Spleen (tissue), 11 donors: Measurements from ENCODE around the gene RFX3. TPM values are rescaled to one million over a fixed set of nuclear protein-coding genes. Genes with fewer than 3 reads are reported as not detected.

Experiments used
- DNase-seq: peaks from one replicate; pipeline ENCODE4 v3.0.0-alpha.2; 2020
- H3K27ac ChIP-seq, 8 donors: fragments of 200-600 bp; sonication (generic) in 7 of 8; 1 replicate in 4 of 8; 2 replicates in 4 of 8; pipeline versions ENCODE4 v1.5.0 to v1.8.0; 2016 to 2021; ENCODE audit warnings: inconsistent platforms in 4 of 8, mild to moderate bottlenecking in 4 of 8, moderate library complexity in 1 of 8
- H3K27me3 ChIP-seq, 7 donors: fragments of 200-600 bp; sonication (generic) in 6 of 7; replicated peaks in 1 of 7; 1 replicate in 4 of 7; 2 replicates in 3 of 7; pipeline versions ENCODE4 v1.5.0 to v1.8.0; 2016 to 2021; ENCODE audit warnings: inconsistent platforms in 3 of 7, mild to moderate bottlenecking in 1 of 7
- H3K36me3 ChIP-seq, 6 donors: fragments of 200-600 bp; sonication (generic) in 5 of 6; 1 replicate in 4 of 6; 2 replicates in 2 of 6; pipeline versions ENCODE4 v1.5.0 to v1.8.0; 2016 to 2021; ENCODE audit warnings: inconsistent platforms in 2 of 6
- H3K4me1 ChIP-seq, 6 donors: fragments of 200-600 bp; sonication (generic) in 5 of 6; 1 replicate in 3 of 6; 2 replicates in 3 of 6; pipeline versions ENCODE4 v1.5.0 to v1.8.0; 2016 to 2021; ENCODE audit warnings: inconsistent platforms in 3 of 6
- H3K4me3 ChIP-seq, 8 donors: fragments of 200-600 bp; sonication (generic) in 7 of 8; 1 replicate in 4 of 8; 2 replicates in 4 of 8; pipeline versions ENCODE4 v1.5.0 to v1.8.0; 2016 to 2021; ENCODE audit warnings: inconsistent platforms in 4 of 8, mild to moderate bottlenecking in 4 of 8, moderate library complexity in 2 of 8
- H3K9me3 ChIP-seq, 8 donors: fragments of 200-600 bp; sonication (generic) in 7 of 8; 1 replicate in 4 of 8; 2 replicates in 4 of 8; pipeline versions ENCODE4 v1.5.0 to v1.8.0; 2016 to 2021; ENCODE audit warnings: inconsistent platforms in 4 of 8
- CTCF ChIP-seq, 11 experiments: fragments of 200-600 bp in 7 of 11; fragments of 450-650 bp in 4 of 11; sonication (generic) in 4 of 11; IDR thresholded peaks in 8 of 11; conservative IDR thresholded peaks in 3 of 11; 1 replicate in 7 of 11; 2 replicates in 4 of 11; pipeline versions ENCODE4 v1.4.0 to v1.8.0; 2016 to 2021; ENCODE audit warnings: antibody characterized with exemption in 11 of 11, inconsistent platforms in 4 of 11, mild to moderate bottlenecking in 1 of 11
- POLR2A ChIP-seq, 3 donors: fragments of 450-650 bp; IDR thresholded peaks; one replicate each; pipeline ENCODE4 v1.5.1; 2017; ENCODE audit warnings: antibody characterized with exemption in 3 of 3, mild to moderate bottlenecking in 1 of 3
- POLR2AphosphoS5 ChIP-seq, 3 donors: sonication (generic); formaldehyde crosslinking; IDR thresholded peaks; one replicate each; pipeline ENCODE4 v1.5.1; 2017; ENCODE audit warnings: antibody characterized with exemption in 3 of 3
- WGBS, 5 donors: extraction: QIAGEN DNeasy Blood & Tissue Kit in 3 of 5; methylation state at CpG; one replicate each; pipeline versions ENCODE4 v1.1.5 to v1.1.7; 2013 to 2018; 5-methylcytosine and 5-hydroxymethylcytosine counted together
- intact Hi-C: fragments of 100-400 bp; cut with DNase I; formaldehyde crosslinking; loops from one replicate; pipeline ENCODE4 v1.15.0; 2023; ENCODE audit warnings: low total_unique reads
- polyA plus RNA-seq, 3 donors: library from polyadenylated mRNA; stranded (reverse); fragments of 200-250 nt; gene quantifications; one replicate each; pipeline ENCODE4 v1.2.1, GENCODE V29; 2013
- total RNA-seq, 7 donors: library from RNA; depleted of rRNA in 3 of 7; stranded (reverse); fragments of >200 nt in 3 of 7; fragmentation: NEBNext Ultra II Directional in 4 of 7; extraction: Animal tissue kit (Norgen Biotek cat#: 25700) in 4 of 7; gene quantifications; one replicate each; pipeline versions ENCODE4 v1.1.0 to v1.2.1, GENCODE V29; 2016 to 2021
- donor health status: healthy with polysubstance abuse.
- donor health status: DM: no; HTN: no; CAD: no; lungs with moderate emphysema.
- donor health status: DM: no; HTN: no; CAD: no.
- donor health status: Bipolar disorder and iron deficiency.
- donor health status: healthy.
- donor health status: DM: no; HTN: no; CAD: no.
- donor health status: DM: yes; HTN: yes; CAD: no.

Gene RFX3
- total and polyA plus RNA-seq, 10 donors, result 2.5 to 25.9 (median 19.1) TPM

GRCh38 chr9:3403315-3403714, 122.5 kb downstream of the RFX3 start:
- no peaks in the 10 kb centered on the region for H3K27me3 ChIP-seq
- no peak for TF ChIP-seq POLR2AphosphoS5 (IDR thresholded peaks at IDR 0.05)
- no peak for TF ChIP-seq POLR2A (IDR thresholded peaks at IDR 0.05)
- TF ChIP-seq CTCF (IDR thresholded peaks at IDR 0.05 in 8 of 11, conservative IDR thresholded peaks at IDR 0.05 in 3 of 11), result no peak
- no peak for DNase-seq
- no peak overlapping the region for H3K4me3 ChIP-seq
- no peaks in the 10 kb centered on the region for H3K36me3 ChIP-seq
- intact Hi-C loops, result no loop called here
- no peak overlapping the region for H3K27ac ChIP-seq
- peaks cover 3 to 8% (median 3%) of the 10 kb centered on the region in 6 donors for H3K4me1 ChIP-seq
- H3K9me3 ChIP-seq, result no peaks in the 10 kb centered on the region
- WGBS, 5 donors, result 81 to 86% (median 84%) methylated on average over 1 of the region's 1 CpG

GRCh38 chr9:3401221-3401954, 124.4 kb downstream of the RFX3 start:
- Histone ChIP-seq H3K27me3 (no peaks in the 10 kb centered on the region), H3K36me3 (no peaks in the 10 kb centered on the region), H3K27ac (no peak overlapping the region), H3K4me3 (no peak overlapping the region), H3K9me3 (no peaks in the 10 kb centered on the region), H3K4me1 (peaks cover 7 to 23% (median 16%) of the 10 kb centered on the region in 6 donors)
- TF ChIP-seq POLR2AphosphoS5 (IDR thresholded peaks at IDR 0.05), result no peak
- TF ChIP-seq CTCF (IDR thresholded peaks at IDR 0.05 in 8 of 11, conservative IDR thresholded peaks at IDR 0.05 in 3 of 11), result no peak
- TF ChIP-seq POLR2A (IDR thresholded peaks at IDR 0.05), result no peak
- DNase-seq, result no peak
- WGBS, 5 donors, result 85 to 91% (median 86%) methylated on average over 7 of the region's 7 CpGs
- intact Hi-C loops, result no loop called here

- Histone ChIP-seq H3K27ac (peak overlapping the region; percentile 15 to 83 (median 69)), H3K27me3 (no peaks in the 10 kb centered on the region), H3K4me3 (peak overlapping the region in 3 of 8 donors; percentile 3 to 44 (median 12)), H3K36me3 (peaks cover 0 to 23% (median 10%) of the 10 kb centered on the region in 6 donors), H3K4me1 (peaks cover 7 to 23% (median 16%) of the 10 kb centered on the region in 6 donors), H3K9me3 (no peaks in the 10 kb centered on the region)
- intact Hi-C loops, result no loop called here
- no peak for DNase-seq
- 25 to 40% (median 30%) methylated on average over 2 of the region's 2 CpGs for WGBS, 5 donors
- no peak for TF ChIP-seq POLR2AphosphoS5 (IDR thresholded peaks at IDR 0.05)
- no peak for TF ChIP-seq POLR2A (IDR thresholded peaks at IDR 0.05)
- TF ChIP-seq CTCF (IDR thresholded peaks at IDR 0.05 in 8 of 11, conservative IDR thresholded peaks at IDR 0.05 in 3 of 11), result no peak
Observed at GRCh38 chr9:3398232-3398648, 127.6 kb downstream of the RFX3 start.

- TF ChIP-seq CTCF (IDR thresholded peaks at IDR 0.05 in 8 of 11, conservative IDR thresholded peaks at IDR 0.05 in 3 of 11), result no peak
- no peaks in the 10 kb centered on the region for H3K9me3 ChIP-seq
- H3K36me3 ChIP-seq, result peaks cover 0 to 27% (median 10%) of the 10 kb centered on the region in 6 donors
- H3K4me3 ChIP-seq, result peak overlapping the region in 2 of 8 donors; percentile 3 to 44
- intact Hi-C loops, result no loop called here
- H3K4me1 ChIP-seq, result peaks cover 7 to 23% (median 16%) of the 10 kb centered on the region in 6 donors
- no peak for DNase-seq
- peak overlapping the region; percentile 15 to 83 (median 69) for H3K27ac ChIP-seq
- H3K27me3 ChIP-seq, result no peaks in the 10 kb centered on the region
- WGBS, 5 donors, result 57 to 65% (median 58%) methylated on average over 2 of the region's 2 CpGs
Observed at GRCh38 chr9:3397766-3398165, 128.0 kb downstream of the RFX3 start.
